HS-27A (cell line): Measurements from ENCODE around the gene TEDC1.
"Not testable (repeated sequence)": the region's sequence is repeated elsewhere in the genome, so short reads cannot be mapped to it uniquely, and the experiment has no call there.

Experiments used
- DNase-seq: peaks from one replicate; pipeline ENCODE4 v3.0.0-alpha.2; 2012; ENCODE audit warnings: low read depth, missing footprints

The TEDC1 gene

DNA sequence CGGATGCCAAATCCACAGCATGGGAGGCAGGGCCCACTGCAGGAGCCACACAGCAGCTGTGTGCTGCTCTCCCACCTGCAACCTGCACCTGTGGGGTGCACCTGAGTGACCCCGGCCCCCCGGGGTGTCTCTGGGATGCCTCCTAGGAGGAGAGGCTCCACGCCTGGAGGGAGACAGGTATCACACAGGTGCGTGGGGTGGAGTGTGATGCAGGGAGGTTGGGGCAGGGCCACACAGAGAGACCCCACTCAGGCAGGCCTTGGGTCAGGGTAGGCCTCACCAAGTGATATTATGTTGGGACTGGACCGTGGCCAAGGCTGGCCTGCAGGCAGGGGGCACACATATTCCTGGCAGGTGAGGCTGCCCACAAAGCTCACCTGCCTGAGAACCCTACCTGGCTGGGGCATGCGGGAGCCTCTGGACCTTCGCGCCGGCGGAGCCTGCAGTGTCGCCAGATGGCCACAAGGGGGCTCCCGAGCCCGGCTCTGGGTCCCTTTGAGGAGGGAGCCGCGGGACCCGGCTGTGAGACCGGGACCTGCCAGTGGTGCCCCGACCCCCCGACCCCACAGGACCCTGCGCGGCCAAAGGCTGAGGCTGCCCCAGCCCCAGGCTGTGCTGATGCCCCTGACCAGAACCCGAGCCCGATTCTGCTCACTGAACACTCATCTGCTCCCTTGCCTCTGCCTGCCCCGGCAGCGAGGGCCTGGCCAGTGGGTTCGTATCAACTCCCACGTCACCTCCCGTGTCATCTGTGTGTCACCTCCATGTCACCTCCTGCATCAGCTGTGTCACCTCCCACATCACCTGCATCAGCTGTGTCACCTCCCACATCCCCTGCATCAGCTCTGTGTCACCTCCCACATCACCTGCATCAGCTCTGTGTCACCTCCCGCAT, 46.8 kb downstream of the TEDC1 start:
- DNase-seq: no peak

DNA sequence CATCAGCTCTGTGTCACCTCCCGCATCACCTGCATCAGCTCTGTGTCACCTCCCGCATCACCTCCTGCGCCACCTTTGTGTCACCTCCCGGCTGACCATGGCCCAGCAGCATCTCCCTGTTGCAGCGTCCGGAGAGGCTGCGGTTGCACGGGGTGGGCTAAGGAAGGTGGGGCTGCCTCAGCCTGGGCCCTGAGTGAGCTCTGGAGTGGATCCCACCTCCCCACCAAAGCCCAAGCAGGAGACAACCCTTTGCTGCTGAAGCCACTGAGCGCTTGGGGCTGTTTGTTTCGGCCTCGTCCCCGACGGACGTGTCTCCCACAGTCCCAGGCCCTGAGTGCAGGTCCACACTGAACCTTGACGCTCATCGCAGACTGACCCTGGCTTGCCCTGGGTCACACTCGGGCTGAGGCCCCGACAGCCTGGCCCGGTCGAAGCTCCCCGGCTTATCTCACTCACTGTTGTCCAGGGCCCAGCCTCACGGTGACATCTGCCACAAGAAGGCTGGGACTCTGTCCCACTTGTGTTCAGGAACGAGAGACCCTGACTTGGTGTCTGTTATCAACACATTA, 47.5 kb downstream of the TEDC1 start:
- no peak for DNase-seq

DNA sequence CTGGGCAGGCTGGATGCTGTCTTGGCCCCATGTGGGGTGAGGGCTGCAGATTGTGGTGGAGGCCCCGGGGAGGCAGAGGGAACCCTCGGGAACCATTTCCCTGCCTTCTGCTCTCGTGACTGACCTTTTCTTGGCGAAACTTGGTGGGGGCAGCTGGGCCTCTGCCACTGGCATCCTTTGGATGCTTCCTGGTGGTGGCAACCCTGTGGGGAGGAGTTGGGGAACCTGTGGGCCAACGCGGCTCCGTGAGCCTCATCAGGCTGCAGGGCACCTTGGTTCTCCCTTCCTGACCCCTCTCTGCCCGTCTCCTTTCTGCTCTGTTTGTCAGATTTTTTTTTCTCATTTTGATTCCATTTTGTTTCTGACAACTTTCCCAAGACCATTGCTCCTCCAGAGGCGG, 49.8 kb downstream of the TEDC1 start:
- no peak for DNase-seq

DNA sequence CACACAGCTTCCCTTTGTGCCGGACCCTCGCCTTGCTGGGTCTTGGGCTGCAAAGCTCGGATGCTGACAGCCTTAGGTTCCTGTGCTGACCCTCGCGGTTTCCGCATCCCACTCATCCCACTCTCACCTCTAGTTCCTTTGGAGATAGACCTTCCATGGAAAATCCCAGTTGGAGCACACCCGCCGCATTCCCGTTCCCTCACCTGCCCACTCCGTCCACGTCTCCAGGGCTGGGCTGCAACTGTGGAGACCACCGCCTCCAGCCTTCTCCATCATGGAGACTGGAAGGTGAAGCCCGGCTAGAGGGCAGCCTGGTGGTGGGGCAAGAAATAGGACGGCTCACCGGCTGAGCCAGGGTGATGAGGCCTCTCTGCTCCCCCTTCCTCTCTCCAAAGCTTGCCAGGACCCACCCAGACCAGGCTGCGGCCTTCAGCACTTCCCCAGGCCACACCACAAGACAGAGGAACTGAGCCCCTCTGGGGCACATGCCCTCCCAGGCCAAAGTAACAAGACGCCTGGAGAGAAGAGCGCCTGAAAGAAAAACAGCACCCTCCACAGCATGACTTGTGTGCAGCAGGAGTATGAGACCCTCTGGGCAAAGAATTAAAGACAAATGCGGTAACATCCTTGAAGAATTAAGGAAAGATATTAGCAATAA, 50.3 kb downstream of the TEDC1 start:
- no peak for DNase-seq

DNA sequence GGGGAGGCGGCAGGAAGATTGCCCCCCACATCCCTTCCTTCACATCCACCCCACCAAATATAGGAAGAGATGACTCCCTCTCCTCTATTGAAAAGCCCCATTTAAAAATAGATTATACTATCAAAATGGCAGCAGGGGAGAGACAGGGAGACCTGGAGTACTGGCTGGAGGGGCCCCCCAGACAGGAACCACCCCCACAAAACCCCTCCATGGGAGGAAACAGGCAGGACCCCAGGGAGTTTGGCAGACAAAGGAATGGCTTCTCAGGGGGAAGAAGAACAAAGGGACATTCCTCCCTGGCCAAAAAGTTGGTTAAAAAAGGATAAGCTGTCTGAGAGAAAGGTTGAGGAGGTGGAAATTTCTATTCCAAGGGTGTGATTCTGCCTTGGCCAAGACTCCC, 54.6 kb downstream of the TEDC1 start:
- DNase-seq: not testable (repeated sequence)

DNA sequence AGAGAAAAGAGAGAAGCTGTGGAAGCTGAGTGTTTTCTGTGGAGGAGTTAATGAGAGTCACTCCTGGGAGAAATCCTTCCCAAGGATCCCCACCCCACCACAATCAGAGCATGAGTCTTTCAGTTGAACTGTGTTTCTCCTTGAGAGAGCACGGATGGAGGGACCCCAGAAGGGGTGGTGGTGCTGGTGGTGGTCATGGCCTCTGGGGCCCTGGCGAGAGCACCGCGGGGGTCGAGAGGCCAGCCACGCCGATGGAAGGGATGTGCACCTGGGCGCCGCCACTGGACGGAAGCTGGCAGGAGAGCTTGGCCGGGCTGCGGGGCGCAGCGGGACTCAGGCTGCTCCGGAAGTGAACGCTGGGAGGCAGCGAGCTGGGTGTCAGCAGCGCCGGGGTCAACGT, 55.4 kb downstream of the TEDC1 start:
- DNase-seq: not testable (repeated sequence)

DNA sequence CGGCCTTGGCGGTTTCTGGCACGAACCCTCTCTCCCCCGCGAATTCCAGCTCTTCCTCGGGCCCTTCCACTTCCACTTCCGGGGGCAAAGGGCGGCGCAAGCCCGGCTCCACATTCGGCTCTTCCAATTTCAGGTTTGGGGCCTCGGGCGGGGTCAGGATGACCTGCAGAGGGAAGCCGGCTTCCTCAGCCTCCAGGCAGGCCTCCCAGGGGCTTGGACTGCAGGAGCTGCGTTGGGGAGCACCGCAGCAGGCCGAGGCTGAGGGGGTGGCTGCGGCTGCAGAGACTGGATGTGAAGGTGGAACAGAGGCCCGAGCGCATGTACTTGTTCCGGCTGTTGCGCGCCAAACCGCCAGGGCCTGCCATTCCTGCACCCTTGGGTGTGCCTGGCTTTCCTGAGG, 56.0 kb downstream of the TEDC1 start:
- DNase-seq: not testable (repeated sequence)

DNA sequence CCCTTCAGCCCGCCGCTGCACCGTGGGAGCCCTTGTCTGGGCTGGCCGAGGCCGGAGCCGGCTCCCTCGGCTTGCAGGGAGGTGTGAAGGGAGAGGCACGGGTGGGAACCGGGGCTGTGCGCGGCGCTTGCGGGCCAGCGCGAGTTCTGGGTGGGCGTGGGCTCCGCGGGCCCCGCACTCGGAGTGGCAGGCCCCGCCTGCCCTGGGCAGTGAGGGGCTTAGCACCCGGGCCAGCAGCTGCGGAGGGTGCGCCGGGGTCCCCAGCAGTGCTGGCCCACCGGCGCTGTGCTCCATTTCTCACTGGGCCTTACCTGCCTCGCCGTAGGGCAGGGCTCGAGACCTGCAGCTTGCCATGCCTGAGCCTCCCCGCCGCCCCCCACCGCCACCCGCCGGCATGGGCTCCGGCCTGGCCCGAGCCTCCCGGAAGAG, 56.7 kb downstream of the TEDC1 start:
- DNase-seq: no peak
